Fibroblast of lung (primary cell): ENCODE measurements around the gene KRT84. TPM values are rescaled to one million over a fixed set of nuclear protein-coding genes. Genes with fewer than 3 reads are reported as not detected.
A peak's percentile ranks its signal among the peaks of the same experiment; 100 is the strongest.

Experiments used
- DNase-seq, 2 donors: peaks; one replicate each; pipeline versions ENCODE4 v3.0.0 to v3.0.0-alpha.2; 2010; ENCODE audit warnings: low read depth in 2 of 2
- H2AFZ ChIP-seq: 2 replicates; pipeline ENCODE4 v1.5.1; 2012; ENCODE audit warnings: low read length, control low read depth, inconsistent platforms
- H3K27ac ChIP-seq: 2 replicates; pipeline ENCODE4 v1.5.1; 2011; ENCODE audit warnings: low read length, control low read depth; ENCODE audit not compliant: insufficient read depth
- H3K27me3 ChIP-seq: 2 replicates; pipeline ENCODE4 v1.5.1; 2011; ENCODE audit warnings: mild to moderate bottlenecking, low read length; ENCODE audit not compliant: control insufficient read depth, insufficient read depth
- H3K36me3 ChIP-seq: 2 replicates; pipeline ENCODE4 v1.5.1; 2011; ENCODE audit warnings: low read length; ENCODE audit not compliant: control insufficient read depth, insufficient read depth
- H3K4me1 ChIP-seq: 2 replicates; pipeline ENCODE4 v1.5.1; 2011; ENCODE audit warnings: low read length; ENCODE audit not compliant: control insufficient read depth, insufficient read depth; ENCODE audit errors: extremely low read depth
- H3K4me2 ChIP-seq: 2 replicates; pipeline ENCODE4 v1.5.1; 2011; ENCODE audit warnings: low read length, control low read depth; ENCODE audit not compliant: insufficient read depth; ENCODE audit errors: extremely low read depth
- H3K4me3 ChIP-seq, 4 experiments: fragments of 200-600 bp in 1 of 4; sonication (generic) in 1 of 4; replicated peaks in 1 of 4; 2 replicates each; pipeline ENCODE4 v1.5.1; 2011 to 2016; ENCODE audit warnings: low read length in 4 of 4, low read depth in 3 of 4, mild to moderate bottlenecking in 3 of 4, control low read depth in 2 of 4, inconsistent platforms in 1 of 4, mixed read lengths in 1 of 4; ENCODE audit not compliant: insufficient read depth in 1 of 4; ENCODE audit errors: control extremely low read depth in 1 of 4
- H3K79me2 ChIP-seq: 2 replicates; pipeline ENCODE4 v1.5.1; 2012; ENCODE audit warnings: mild to moderate bottlenecking, low read length, inconsistent platforms; ENCODE audit not compliant: control insufficient read depth, insufficient read depth
- H3K9ac ChIP-seq: 2 replicates; pipeline ENCODE4 v1.5.1; 2011; ENCODE audit warnings: mild to moderate bottlenecking, low read length, control low read depth; ENCODE audit not compliant: insufficient read depth
- H3K9me3 ChIP-seq: 2 replicates; pipeline ENCODE4 v1.5.1; 2012; ENCODE audit warnings: low read depth, low read length; ENCODE audit not compliant: control insufficient read depth, insufficient read depth
- H4K20me1 ChIP-seq: 2 replicates; pipeline ENCODE4 v1.5.1; 2011; ENCODE audit warnings: low read length; ENCODE audit not compliant: control insufficient read depth, insufficient read depth; ENCODE audit errors: extremely low read depth
- CTCF ChIP-seq, 2 donors: IDR thresholded peaks in 1 of 2; conservative IDR thresholded peaks in 1 of 2; 1 replicate in 1 of 2; 2 replicates in 1 of 2; pipeline ENCODE4 v1.5.1; 2011 to 2012; ENCODE audit warnings: low read length in 2 of 2, control low read depth in 1 of 2, inconsistent platforms in 1 of 2, low read depth in 1 of 2, mild to moderate bottlenecking in 1 of 2
- EZH2 ChIP-seq: IDR thresholded peaks from 2 replicates; pipeline ENCODE4 v1.5.1; 2012; ENCODE audit warnings: low read length, control low read depth, mild to moderate bottlenecking; ENCODE audit errors: missing control alignments
- polyA plus RNA-seq, 2 donors: library from polyadenylated mRNA; depleted of rRNA in 1 of 2; stranded (reverse) in 1 of 2; unstranded in 1 of 2; fragments of >200 nt; gene quantifications; 2 replicates each; pipeline ENCODE4 v1.2.1, GENCODE V29; 2011 to 2012; ENCODE audit warnings: missing spikeins in 1 of 2
- total RNA-seq: library from RNA; depleted of rRNA; stranded (reverse); fragments of >200 nt; gene quantifications from 2 replicates; pipeline ENCODE4 v1.2.1, GENCODE V29; 2014

The KRT84 gene
- total and polyA plus RNA-seq, 2 donors (not counting 1 experiment from before 2014, with no cell fraction given) = not detected

- peak; percentile 79 to 94 for TF ChIP-seq CTCF (conservative IDR thresholded peaks at IDR 0.05 in 1 of 2, IDR thresholded peaks at IDR 0.05 in 1 of 2; ENCODE audit: low read depth in 1 of 2, low read length in 2 of 2)
- no peak for TF ChIP-seq EZH2
- no peak overlapping the region for H3K27ac ChIP-seq
- H2AFZ ChIP-seq = no peak overlapping the region
- H3K36me3 ChIP-seq = no peaks in the 10 kb centered on the region
- peak; percentile 83 to 91 for DNase-seq
- peaks cover 8% of the 10 kb centered on the region for H3K27me3 ChIP-seq
- no peaks in the 10 kb centered on the region for H3K9me3 ChIP-seq
- H3K9ac ChIP-seq = no peak overlapping the region
- no peaks in the 10 kb centered on the region for H3K4me1 ChIP-seq
- no peak overlapping the region for H3K4me3 ChIP-seq
- no peak overlapping the region for H3K4me2 ChIP-seq
- H4K20me1 ChIP-seq = no peaks in the 10 kb centered on the region
- no peaks in the 10 kb centered on the region for H3K79me2 ChIP-seq
Measured at GRCh38 chr12:52372216-52373154, 13.0 kb downstream of the KRT84 start.

- no peak overlapping the region for H3K4me3 ChIP-seq
- no peak overlapping the region for H2AFZ ChIP-seq
- no peak overlapping the region for H3K4me2 ChIP-seq
Measured at GRCh38 chr12:52371716-52372115, 13.7 kb downstream of the KRT84 start.

GRCh38 chr12:52370926-52371608 is 14.4 kb downstream of the KRT84 start:
- no peaks in the 10 kb centered on the region for H3K36me3 ChIP-seq
- H3K4me1 ChIP-seq = no peaks in the 10 kb centered on the region
- no peak overlapping the region for H3K27ac ChIP-seq
- H3K9ac ChIP-seq = no peak overlapping the region
- H3K27me3 ChIP-seq = peaks cover 8% of the 10 kb centered on the region
- peak; percentile 72 to 78 for DNase-seq
- no peak overlapping the region for H3K4me2 ChIP-seq
- no peak overlapping the region for H2AFZ ChIP-seq
- H3K4me3 ChIP-seq = no peak overlapping the region
- no peaks in the 10 kb centered on the region for H3K9me3 ChIP-seq
- H3K79me2 ChIP-seq = no peaks in the 10 kb centered on the region
- no peak for TF ChIP-seq CTCF (conservative IDR thresholded peaks at IDR 0.05 in 1 of 2, IDR thresholded peaks at IDR 0.05 in 1 of 2; ENCODE audit: low read depth in 1 of 2, low read length in 2 of 2)
- TF ChIP-seq EZH2 = no peak
- H4K20me1 ChIP-seq = no peaks in the 10 kb centered on the region

More at GRCh38 chr12:52371716-52372115, 13.7 kb downstream of the KRT84 start:
- H4K20me1 ChIP-seq = no peaks in the 10 kb centered on the region
- H3K36me3 ChIP-seq = no peaks in the 10 kb centered on the region
- H3K4me1 ChIP-seq = no peaks in the 10 kb centered on the region
- no peak for DNase-seq
- no peaks in the 10 kb centered on the region for H3K9me3 ChIP-seq
- H3K27me3 ChIP-seq = peaks cover 8% of the 10 kb centered on the region
- no peak for TF ChIP-seq EZH2
- no peak overlapping the region for H3K9ac ChIP-seq
- H3K79me2 ChIP-seq = no peaks in the 10 kb centered on the region
- H3K27ac ChIP-seq = no peak overlapping the region
